CD4-positive, alpha-beta T cell treated with Interleukin-17A for 4 hours (primary cell): ENCODE data around the gene SLC9A1.
A peak's percentile ranks its signal among the peaks of the same experiment; 100 is the strongest.

Experiments used
- DNase-seq: peaks from one replicate; pipeline ENCODE4 v3.0.0-alpha.2; 2020; ENCODE audit warnings: mixed read lengths

Gene SLC9A1

GRCh38 chr1:27150183-27150582 lies 4.7 kb downstream of the SLC9A1 start:
- no peak for DNase-seq

DNA sequence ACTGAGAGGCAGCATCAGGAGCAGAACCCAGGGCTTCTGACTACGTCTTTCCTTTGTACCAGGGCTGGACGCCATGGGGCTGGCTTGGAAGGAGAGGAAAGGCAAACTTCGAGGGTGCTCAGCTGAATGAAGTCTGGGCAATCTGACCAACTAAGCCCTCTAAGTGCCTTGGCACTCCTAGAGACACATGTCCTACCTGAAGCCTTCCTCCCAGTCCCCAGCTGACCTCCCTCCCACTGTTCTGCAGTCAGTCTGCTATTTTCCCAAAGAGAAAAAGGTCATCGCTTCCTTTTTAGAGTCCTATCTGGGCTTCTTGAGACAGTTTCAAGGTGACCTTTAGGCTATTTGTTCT lies 5.2 kb downstream of the SLC9A1 start:
- DNase-seq = no peak

GRCh38 chr1:27149084-27149761 lies 5.7 kb downstream of the SLC9A1 start:
- no peak for DNase-seq

DNA sequence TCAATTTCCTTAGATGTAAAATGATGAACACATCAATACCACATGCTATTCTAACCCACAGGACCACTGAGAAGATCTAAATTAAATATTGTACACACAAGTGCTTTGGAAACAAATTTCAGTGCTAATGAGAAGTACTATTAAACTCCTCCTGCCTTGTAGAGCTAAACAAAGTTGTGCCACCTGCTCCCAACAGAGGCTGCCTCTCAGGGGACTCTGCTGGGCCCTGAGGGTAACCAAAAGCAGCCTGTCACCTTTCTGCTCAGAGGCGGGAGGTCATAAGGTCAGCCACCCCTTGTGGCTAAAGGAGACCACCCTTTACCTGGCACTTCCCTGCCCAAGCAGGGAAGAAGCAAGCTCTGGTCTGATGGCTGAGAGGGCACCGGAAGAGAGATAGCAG lies 6.3 kb downstream of the SLC9A1 start:
- DNase-seq = no peak

- no peak for DNase-seq
Observed at GRCh38 chr1:27147842-27148518, 6.9 kb downstream of the SLC9A1 start.

DNA sequence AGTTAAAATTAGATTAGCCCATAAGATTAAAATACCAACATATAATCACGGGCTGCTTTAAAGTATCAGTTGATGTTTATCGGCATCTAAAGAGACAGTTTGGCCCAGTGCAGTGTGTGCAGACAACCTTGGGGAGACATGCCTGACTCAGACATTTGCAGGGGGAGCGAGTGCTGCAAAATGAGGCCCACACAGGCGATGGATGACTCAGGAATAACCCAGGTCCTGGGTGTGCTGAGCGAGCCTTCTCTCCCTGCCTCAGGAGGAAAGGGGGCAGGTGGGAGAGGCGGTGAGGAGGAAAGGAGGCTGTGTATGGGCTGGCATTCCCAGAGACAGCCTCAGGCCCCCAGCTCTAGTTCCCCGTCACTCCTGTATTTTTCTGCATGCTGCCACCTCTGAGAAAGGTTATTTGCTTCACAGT lies 9.0 kb downstream of the SLC9A1 start:
- no peak for DNase-seq

- no peak for DNase-seq
Observed at GRCh38 chr1:27144920-27145661, 9.8 kb downstream of the SLC9A1 start.

GRCh38 chr1:27144049-27144748 lies 10.7 kb downstream of the SLC9A1 start:
- no peak for DNase-seq

DNA sequence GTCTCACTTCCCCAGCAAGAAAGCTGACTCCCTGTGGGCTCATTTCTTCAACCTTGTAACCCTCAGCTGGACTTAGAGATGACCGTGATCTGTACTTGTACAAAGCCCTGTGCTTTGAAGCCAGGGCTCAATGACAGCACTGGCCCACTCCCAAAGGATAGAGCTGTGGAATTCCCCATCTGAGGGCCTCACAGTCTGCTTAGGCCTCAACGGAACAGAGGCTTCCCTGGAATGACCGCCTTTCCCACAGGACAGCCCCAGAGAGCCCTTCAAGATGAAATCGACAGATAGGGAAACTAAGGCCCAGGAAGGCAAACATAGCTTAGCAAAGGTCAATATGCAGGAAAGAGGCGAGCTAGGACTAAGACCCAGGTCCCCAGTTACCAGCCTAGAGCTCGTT lies 11.5 kb downstream of the SLC9A1 start:
- DNase-seq = no peak

- peak; percentile 65 for DNase-seq
Observed at GRCh38 chr1:27142464-27142863, 12.5 kb downstream of the SLC9A1 start.

DNA sequence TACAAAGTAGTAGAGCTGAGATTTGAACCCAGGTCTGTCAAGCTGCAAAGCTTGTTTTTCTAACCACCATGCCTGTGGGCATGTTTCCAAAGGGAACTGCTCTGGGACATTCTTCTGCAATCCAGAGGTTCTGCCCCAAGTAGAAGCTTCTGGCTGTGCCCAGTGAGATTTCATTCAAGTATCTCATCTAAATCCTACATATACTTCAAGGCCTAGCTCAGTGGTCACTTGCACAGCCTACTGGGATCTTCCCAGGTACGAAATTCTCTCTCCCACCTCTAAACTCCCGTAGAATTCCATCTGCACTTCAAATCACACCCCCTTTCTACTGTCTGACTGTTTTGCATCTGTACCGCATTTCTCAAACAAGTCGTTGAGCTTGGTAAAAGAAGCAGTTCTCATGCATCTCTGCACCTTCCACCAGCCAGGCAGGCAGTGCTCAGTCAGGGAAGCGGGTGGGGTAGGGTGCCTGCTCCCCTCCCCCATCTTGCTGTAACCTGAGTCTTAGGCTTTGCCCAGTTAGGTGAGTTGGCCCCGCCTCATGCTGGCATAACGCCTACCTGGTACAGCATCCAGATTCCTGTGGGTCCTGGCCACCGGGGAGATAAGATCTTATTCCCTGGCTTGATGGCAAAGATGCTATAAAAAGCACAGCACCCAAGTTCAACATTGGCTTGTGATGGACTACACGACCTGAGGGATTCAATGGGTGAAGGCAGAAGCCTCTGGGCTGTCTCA lies 13.5 kb downstream of the SLC9A1 start:
- no peak for DNase-seq

- DNase-seq = no peak
Observed at GRCh38 chr1:27139980-27140379, 14.9 kb downstream of the SLC9A1 start.

- no peak for DNase-seq
Observed at GRCh38 chr1:27138927-27139326, 16.0 kb downstream of the SLC9A1 start.

DNA sequence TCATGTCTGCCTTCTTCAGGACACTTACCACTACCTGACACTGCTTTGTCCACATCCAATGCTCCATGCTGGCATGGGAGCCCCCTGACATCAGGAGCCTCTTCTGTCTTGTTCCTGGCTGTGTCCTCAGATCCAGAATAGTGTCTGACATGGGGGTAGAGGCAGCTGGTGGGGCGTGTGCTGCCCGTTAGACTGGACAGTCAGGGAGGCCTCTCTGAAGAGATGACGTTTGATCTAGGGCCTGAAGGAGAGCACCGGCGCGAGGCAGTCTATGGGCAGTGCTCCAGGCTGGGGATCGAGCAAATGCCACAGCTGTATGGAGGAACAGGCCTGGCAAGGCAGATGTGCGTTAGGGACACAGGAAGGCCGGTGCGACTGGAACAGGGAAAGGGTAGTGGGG lies 16.6 kb downstream of the SLC9A1 start:
- no peak for DNase-seq

- no peak for DNase-seq
Observed at GRCh38 chr1:27137544-27138075, 17.3 kb downstream of the SLC9A1 start.

DNA sequence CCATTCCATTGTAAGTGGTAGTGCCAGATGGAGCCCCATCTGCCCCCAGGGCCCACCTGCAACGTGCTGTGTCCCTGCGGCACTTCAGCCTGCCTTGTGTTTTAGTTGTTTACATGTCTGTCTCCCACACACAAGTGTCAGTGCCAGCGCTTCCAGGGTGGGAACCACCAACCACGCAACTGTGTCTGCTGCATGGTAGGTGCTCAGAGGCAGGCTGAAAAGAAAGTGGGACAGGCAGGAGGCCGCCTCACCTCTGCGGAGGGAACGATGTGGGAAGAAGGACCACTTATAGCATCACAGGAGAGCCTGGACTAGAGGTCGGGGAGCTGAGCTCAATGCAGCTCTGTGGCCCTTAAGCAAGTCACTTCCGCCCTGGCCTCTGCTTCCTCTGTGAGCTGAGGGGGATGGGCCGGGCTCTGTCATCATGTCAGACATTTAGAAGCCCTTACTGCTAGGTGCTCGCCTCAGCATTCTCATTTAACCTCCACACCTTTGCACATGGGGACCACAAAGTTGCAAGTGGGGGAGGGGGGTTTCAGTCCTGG lies 17.9 kb downstream of the SLC9A1 start:
- peak; percentile 90 for DNase-seq

DNA sequence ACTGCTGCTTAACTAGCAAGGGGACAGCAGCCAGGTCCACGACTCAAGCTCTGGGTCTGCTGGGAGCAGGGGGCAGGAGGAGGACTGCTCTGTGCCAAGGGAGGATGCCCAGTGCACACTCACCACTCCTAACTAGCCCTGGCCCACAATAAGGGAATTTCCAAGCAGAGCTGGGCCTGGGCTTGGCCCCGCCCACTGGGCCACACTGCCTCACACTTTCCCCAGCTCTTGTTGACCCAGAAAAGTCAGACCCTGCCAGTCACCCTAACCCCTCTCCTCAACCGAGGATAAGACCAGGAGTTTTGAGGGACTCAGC lies 18.7 kb downstream of the SLC9A1 start:
- no peak for DNase-seq

GRCh38 chr1:27135541-27136235 lies 19.2 kb downstream of the SLC9A1 start:
- no peak for DNase-seq

- DNase-seq = no peak
Observed at GRCh38 chr1:27133991-27134390, 20.9 kb downstream of the SLC9A1 start.

GRCh38 chr1:27133158-27133557 lies 21.8 kb downstream of the SLC9A1 start:
- no peak for DNase-seq

DNA sequence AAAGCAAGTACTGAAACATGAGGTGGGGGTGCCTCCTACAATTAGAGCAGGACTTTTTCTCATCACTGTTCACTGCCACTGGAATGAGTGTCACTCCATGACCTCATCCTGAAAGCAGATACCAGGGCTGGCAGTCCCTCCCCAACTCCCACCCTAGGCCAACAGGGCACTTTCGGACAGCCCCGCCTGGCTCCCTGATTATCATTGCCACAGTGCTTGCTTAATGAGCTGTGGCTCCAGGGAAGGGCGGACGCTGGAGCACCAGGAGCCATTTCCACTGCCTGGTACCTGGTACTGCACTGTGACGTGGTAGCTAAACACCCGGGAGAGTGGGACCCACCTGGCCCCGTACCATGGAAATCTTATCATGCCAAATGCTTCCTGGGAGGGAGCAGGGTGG lies 22.3 kb downstream of the SLC9A1 start:
- no peak for DNase-seq

DNA sequence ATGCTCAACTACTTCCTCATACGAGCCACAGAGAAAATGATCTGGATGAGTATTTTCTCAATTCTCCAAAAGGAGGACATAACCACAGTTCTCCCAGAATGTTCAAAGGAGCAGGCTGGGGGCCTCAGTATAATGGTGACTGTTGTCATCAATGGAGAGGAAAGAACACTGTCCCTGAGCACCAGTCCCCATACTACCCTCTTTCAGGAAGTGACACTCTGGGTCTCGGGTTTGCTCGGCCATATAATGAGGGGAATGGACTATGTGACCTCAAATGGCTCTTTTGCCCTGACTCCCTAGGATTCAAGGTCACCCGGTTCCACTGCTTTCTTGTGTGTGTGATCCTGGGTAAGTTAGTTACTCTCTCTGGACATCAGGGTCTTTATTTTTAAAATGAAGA lies 22.8 kb downstream of the SLC9A1 start:
- DNase-seq = no peak
